Stomach (tissue), 4 donors: ENCODE results near the gene SLC7A4.

ENCODE experiments used
- EP300 ChIP-seq: sonication (generic); formaldehyde crosslinking; IDR thresholded peaks from one replicate; pipeline ENCODE4 v1.6.1; 2017; ENCODE audit warnings: antibody characterized with exemption
- POLR2A ChIP-seq, 4 donors: fragments of 450-650 bp; IDR thresholded peaks; one replicate each; pipeline ENCODE4 v1.6.1; 2016; ENCODE audit warnings: antibody characterized with exemption in 4 of 4, control low read depth in 2 of 4, mild to moderate bottlenecking in 1 of 4, moderate library complexity in 1 of 4
- POLR2AphosphoS5 ChIP-seq, 3 donors: sonication (generic); formaldehyde crosslinking; IDR thresholded peaks; one replicate each; pipeline ENCODE4 v1.6.1; 2016; ENCODE audit warnings: antibody characterized with exemption in 3 of 3
- TF ChIP-seq, protein P1 (sequence below), 7 experiments: fragments of 450-650 bp in 4 of 7; fragments of 200-600 bp in 3 of 7; sonication (generic) in 3 of 7; IDR thresholded peaks; one replicate each; pipeline ENCODE4 v1.5.1; 2016 to 2019; ENCODE audit warnings: antibody characterized with exemption in 7 of 7, control low read depth in 2 of 7, mild to moderate bottlenecking in 1 of 7

- TF ChIP-seq, protein P1, sequence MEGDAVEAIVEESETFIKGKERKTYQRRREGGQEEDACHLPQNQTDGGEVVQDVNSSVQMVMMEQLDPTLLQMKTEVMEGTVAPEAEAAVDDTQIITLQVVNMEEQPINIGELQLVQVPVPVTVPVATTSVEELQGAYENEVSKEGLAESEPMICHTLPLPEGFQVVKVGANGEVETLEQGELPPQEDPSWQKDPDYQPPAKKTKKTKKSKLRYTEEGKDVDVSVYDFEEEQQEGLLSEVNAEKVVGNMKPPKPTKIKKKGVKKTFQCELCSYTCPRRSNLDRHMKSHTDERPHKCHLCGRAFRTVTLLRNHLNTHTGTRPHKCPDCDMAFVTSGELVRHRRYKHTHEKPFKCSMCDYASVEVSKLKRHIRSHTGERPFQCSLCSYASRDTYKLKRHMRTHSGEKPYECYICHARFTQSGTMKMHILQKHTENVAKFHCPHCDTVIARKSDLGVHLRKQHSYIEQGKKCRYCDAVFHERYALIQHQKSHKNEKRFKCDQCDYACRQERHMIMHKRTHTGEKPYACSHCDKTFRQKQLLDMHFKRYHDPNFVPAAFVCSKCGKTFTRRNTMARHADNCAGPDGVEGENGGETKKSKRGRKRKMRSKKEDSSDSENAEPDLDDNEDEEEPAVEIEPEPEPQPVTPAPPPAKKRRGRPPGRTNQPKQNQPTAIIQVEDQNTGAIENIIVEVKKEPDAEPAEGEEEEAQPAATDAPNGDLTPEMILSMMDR (IDR thresholded peaks at IDR 0.05) = no peak
- TF ChIP-seq POLR2A (IDR thresholded peaks at IDR 0.05) = no peak
- no peak for TF ChIP-seq EP300
- no peak for TF ChIP-seq POLR2AphosphoS5 (IDR thresholded peaks at IDR 0.05)
Measured at GRCh38 chr22:21000987-21001600, 31.3 kb downstream of the SLC7A4 start.
